Suppressor macrophage treated with lipopolysaccharide for 4 hours (primary cell): Measurements from ENCODE around the gene TAF8.
"Not testable (repeated sequence)": the region's sequence is repeated elsewhere in the genome, so short reads cannot be mapped to it uniquely, and the experiment has no call there.

Source experiments
- DNase-seq: peaks from one replicate; pipeline ENCODE4 v3.0.0-alpha.2; 2020

Gene TAF8

GRCh38 chr6:42029062-42029685, 21.1 kb upstream of the TAF8 start:
- DNase-seq: no peak

DNA sequence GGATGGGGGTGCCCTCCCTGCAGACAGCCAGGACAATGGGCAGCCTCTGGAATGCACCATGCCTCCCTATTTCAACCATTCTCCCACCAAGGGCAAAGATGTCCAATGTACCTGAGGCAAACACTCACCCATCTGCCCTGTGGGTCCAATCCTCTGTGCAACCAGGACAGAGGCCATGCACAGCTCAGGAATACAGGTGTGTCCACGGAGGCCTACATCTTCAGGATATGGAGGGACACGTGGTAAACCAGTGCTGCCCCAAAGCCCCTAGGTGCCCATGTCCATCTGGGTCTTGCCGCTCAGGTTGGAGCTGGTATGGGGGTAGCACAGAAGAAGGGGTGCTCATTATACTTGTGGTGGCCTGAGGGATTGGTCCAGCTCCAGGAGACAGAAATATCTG, 20.4 kb upstream of the TAF8 start:
- no peak for DNase-seq

DNA sequence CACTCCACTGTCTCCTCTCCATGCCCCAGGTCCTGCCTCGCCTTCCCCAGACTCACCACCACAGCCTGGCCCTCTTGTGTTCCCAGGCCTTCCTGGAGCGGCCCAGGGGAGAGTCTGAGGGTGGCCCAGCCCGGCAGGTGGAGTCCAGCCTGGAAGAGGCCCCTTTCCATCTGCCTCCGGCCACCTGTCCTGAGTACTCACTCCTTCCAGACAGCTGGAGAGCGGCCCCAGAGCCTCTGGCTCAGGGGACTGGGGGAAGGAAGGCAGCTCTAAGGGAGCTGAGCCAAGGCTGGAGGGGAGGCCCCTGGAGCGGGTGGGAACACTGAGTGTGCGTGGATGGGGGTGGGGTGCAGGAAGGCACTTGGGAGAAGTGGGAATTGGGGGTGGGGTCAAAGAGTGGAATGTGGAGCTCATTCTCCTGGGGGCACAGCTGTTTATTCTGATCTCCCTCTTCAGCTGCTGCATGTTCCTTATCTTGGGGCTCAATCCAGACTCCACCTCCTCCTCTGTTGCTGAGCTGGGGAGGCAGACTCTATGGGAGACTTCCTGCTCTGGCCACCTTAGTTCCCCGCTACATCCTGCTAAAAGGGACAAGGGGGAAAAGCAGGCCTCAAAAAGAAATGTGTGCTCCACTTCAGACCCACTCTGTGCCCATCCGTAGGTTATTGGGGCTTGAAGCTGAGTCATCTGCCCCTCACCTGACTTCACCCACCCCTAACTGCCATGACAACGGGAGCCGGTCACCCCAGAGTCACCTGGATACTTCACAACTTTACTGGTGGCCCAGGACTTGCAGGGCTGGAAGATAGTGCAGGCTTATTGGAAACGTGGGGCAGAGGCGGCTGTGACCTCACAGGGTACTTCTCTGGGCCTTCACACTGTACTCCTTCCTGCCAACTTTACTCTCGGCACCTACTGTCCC, 19.5 kb upstream of the TAF8 start:
- no peak for DNase-seq

DNA sequence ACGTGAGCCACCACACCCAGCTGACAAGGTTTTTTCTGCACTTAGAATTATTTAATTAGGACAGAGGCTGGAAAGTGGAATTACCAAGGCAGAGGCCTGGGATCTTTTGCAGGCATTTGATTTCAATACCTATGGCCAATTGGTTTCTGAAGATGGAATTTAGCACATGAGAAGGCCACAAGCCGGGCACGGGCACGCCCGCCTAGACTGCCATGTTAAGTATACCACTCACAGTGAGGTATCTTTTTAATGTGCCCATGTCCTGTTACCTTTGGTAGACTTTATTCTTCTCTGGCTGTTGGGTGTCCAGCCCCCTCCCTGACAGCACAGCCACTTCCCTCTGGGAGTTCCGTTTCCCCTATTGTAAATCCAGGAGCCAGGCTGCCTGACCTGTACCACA, 18.0 kb upstream of the TAF8 start:
- DNase-seq: no peak

DNA sequence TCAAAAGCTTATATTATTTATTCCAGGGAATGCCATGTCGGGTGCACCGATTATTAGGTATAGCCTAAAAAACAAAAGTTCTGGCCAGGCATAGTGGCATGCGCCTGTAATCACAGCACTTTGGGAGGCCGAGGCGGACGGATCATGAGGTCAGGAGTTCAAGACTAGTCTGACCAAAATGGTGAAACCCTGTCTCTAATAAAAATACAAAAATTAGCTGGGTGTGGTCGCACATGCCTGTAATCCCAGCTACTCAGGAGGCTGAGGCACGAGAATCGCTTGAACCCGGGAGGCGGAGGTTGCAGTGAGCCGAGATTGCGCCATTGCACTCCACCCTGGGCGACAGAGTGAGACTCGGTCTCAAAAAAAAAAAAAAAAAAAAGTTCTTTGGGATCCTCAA, 12.7 kb upstream of the TAF8 start:
- not testable (repeated sequence) for DNase-seq

DNA sequence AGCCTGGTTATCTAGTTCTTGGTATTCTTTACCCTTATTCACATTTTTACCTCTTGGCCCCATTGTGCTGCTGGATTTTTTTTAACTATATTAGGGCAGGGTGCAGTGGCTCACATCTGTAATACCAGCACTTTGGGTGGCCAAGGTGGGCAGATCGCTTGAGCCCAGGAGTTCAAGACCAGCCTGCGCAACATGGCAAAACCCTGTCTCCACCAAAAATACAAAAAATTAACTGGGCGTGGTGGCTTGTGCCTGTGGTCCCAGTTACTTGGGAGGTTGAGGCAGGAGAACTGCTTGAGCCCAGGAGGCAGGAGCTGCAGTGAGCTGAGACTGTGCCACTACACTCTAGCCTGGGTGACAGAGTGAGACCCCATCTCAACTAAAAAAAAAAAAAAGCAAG, 12.2 kb upstream of the TAF8 start:
- DNase-seq: no peak

DNA sequence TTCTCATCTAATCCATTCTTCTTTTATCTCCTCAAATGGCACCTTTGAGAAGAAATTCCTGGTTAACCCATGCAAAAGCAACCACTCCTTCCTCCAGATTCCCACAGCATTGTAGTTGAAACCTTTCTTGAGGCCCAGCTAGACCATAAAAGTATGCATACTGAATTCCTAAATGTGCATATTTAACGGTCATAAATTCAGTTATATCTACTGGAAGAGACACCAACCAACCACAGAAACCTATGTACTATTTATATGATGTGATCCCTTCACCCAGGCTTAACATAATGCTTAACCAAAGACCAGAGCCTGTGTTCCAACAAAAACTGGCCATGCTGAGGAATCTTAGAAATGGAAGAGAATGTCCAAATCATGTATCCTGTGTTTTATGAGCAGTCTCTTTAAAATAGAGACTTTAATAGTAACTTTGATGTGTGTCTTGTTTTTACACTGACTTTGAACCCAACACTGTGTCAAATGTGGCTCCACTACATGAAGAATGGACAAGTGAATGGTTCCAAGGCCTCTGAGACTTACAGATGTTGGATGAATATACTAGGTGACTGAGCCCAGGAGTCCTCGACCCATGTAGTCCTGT, 11.4 kb upstream of the TAF8 start:
- no peak for DNase-seq

DNA sequence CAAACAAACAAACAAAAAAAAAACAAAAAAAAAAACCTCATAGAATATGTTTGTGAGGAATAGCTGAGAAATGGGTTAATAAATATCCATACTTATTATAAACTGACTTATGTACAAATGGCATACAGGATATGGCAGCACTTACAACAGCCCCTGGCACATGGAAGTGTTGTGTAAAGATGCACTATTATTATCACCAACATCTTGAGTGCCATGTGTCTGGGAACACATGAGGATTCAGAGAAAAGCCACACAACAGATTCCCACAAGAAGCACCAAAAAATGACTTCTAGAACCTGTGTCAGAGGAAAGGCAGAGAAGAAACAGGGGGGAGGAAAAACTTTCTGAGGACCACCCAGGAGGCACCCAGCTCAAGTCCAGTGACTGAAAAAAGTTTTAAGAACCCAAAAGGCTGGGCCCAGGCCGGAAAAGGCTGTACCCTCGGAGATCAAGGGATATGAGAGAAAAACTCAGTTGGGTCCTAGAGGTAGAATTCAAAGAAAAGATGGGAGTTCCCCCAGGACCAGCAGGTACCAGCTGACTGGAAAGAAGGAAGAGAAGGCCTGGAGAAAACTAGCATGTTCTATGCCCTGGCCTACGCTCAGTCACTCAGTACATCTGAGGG, 9.4 kb upstream of the TAF8 start:
- no peak for DNase-seq

- no peak for DNase-seq
Observed at GRCh38 chr6:42041481-42042053, 8.8 kb upstream of the TAF8 start.

DNA sequence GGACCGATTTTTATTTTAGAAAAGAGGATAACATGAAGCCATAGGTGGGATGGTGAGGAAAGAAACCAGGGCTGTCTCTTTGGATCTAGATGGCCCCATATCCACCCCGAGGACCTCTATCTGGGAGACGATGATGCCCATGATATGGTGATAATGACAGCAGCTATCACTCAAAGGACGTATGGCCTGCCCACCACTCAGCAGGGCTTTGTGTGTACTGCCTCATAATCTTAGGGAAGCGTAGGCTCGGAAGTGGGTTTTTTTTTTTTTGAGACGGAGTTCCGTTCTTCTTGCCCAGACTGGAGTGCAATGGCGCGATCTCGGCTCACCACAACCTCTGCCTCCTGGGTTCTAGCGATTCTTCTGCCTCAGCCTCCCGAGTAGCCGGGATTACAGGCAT, 8.2 kb upstream of the TAF8 start:
- no peak for DNase-seq

- DNase-seq: peak; percentile 93
Observed at GRCh38 chr6:42043787-42044475, 6.4 kb upstream of the TAF8 start.

DNA sequence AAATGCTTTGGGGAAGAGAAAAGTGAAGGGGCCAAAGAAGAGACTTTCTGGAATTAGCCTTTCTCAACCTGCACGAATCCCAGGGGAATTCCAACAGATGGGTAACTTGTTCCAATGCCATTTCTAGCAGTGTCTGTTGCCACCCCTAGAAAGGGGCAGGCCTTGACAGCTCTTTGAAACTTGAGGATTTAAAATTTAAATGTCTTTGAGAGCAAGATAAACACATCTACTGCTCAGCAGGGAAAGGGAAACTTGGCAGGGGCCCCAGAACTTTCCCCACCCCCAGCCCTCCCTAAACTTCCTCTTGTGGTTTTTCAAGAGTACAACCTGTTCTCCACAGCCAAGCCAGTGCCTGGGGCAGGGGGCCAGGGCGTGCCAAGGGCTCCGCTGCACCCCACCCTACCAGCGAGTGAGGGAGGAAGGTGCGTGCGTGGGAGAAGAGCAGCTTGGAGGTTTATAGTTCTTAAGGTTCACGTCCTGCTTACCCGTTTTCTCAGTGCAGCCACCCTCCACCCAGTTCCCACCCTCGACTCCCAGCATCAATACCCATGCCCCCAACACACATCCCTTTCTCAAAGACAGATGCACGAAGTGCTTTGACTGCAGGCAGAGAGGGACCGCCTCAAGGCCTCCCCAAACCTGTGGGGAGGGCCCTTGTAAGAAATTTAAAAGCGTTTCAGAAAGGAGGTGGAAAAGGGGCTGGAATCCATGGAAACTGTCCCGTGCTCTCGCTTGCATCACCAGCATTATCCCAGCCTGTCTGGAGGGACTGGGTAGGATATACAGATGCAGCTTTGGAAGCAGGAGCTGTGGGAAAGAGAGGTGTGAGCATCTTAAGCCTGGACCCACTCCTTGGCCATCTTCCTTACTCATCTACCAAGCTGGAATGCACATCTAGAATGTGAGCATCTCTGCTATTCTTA, 4.5 kb upstream of the TAF8 start:
- DNase-seq: peak; percentile 72

DNA sequence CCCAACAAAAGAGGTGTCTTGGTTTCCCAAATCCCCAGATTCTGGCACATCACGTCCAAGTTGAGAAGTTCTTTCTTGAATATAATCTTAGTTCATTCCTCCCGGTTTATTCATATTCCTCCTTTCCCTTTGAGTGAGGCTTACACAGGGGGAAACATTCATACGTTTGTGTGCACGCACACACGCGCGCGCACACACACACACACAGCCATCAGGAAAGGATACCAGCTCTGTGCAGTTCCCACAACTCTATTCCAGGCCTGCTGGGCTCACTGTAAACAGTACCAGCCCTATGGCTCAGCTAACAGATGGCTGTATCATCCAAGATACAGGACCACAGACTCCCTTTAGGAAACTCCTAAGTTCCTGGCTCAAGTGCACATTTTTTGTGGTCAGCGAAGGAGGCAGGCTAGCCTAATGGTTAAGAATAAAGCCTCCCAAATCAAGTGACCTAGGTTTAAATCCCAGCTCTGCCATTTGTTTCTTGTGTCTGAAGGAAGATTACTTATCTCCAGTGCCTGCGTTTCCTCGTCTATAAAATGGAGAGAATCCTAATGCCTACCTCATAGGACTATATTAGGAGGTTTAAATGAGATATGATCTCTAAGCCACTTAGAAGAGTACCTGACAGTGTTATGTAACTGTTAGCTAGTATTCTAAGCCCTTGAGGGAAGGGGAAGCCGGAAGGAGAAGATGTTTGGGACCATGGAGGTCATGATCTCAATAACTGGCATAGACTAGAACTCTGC, 3.7 kb upstream of the TAF8 start:
- DNase-seq: no peak

GRCh38 chr6:42047213-42047590, 3.1 kb upstream of the TAF8 start:
- no peak for DNase-seq

DNA sequence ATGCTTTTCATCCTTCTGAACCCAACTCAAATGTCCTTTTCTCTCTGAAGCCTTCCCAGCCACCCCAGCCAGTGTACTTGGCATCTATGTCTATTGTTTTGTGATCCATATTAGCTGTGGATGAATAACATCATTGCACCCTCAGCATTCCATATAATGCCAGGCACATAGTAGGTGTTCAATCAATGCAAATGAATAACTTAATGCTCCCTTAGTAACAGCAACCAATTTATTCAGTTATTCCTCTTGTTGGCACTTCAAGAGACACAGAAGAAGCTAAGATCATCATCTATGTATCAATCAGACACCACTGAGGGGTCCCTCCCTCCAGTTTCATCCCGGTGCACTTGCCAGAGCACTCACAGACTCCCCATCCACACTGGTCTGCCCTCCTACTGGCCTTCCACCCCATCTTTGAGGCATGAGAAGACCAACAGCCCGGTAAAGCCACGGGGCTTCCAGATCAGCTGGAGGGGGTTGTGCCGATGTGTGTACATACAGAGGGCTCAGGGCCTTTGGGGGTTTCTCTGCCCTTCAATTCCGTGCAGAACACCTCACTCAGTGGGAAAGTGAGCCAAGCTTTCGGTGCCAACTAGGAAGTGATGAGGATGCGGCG, 2.4 kb upstream of the TAF8 start:
- DNase-seq: no peak

- DNase-seq: no peak
Observed at GRCh38 chr6:42049116-42049809, 1.1 kb upstream of the TAF8 start.

GRCh38 chr6:42049948-42050296, 402 bp upstream of the TAF8 start:
- DNase-seq: no peak

- no peak for DNase-seq
Observed at GRCh38 chr6:42051268-42051653, 937 bp downstream of the TAF8 start.

- no peak for DNase-seq
Observed at GRCh38 chr6:42053601-42054000, 3.3 kb downstream of the TAF8 start.

GRCh38 chr6:42059743-42060142, 9.4 kb downstream of the TAF8 start:
- no peak for DNase-seq
